Natural killer cell treated with Interleukin-12 subunit alpha and Interleukin-12 subunit beta and Interleukin-15 and Interleukin-18, amount 100 ng/mL, for 72 hours (primary cell): Measurements from ENCODE around the gene RAB6D. TPM values are rescaled to one million over a fixed set of nuclear protein-coding genes. Genes with fewer than 3 reads are reported as not detected.
A peak's percentile ranks its signal among the peaks of the same experiment; 100 is the strongest.
"Not testable (repeated sequence)": the region's sequence is repeated elsewhere in the genome, so short reads cannot be mapped to it uniquely, and the experiment has no call there.

Experiments
- ATAC-seq, 2 donors: fragments of 150-1000 bp; cut with Tn5 transposase in 1 of 2; sonication (Bioruptor Pico), chemical (Tn5 transposase) in 1 of 2; 2 replicates each; pipeline ENCODE4 v1.10.0; 2021
- DNase-seq: peaks from one replicate; pipeline ENCODE4 v3.0.0; 2022; ENCODE audit warnings: low spot score
- H3K27ac Mint-ChIP-seq, 2 donors: 1 replicate in 1 of 2; 2 replicates in 1 of 2; pipeline ENCODE4 v1.8.0; 2022; ENCODE audit warnings: mixed read lengths in 2 of 2, mild to moderate bottlenecking in 1 of 2, moderate library complexity in 1 of 2
- H3K27me3 Mint-ChIP-seq, 2 donors: 1 replicate in 1 of 2; 2 replicates in 1 of 2; pipeline ENCODE4 v1.8.0; 2022; ENCODE audit warnings: mixed read lengths in 2 of 2
- H3K36me3 Mint-ChIP-seq: one replicate; pipeline ENCODE4 v1.8.0; 2022; ENCODE audit warnings: mixed read lengths
- H3K4me1 Mint-ChIP-seq, 2 donors: 1 replicate in 1 of 2; 2 replicates in 1 of 2; pipeline ENCODE4 v1.8.0; 2022; ENCODE audit warnings: low read depth in 2 of 2, mixed read lengths in 2 of 2, mild to moderate bottlenecking in 1 of 2
- H3K4me3 Mint-ChIP-seq: one replicate; pipeline ENCODE4 v1.8.0; 2022; ENCODE audit warnings: mixed read lengths
- H3K9me3 Mint-ChIP-seq: 2 replicates; pipeline ENCODE4 v1.8.0; 2022; ENCODE audit warnings: mixed read lengths
- total RNA-seq, 2 donors: library from RNA; stranded (reverse); gene quantifications; one replicate each; pipeline ENCODE4 v1.2.3, GENCODE V29; 2022

The RAB6D gene
- total RNA-seq, 2 donors from 2014 or later: not detected

GRCh38 chr2:131391471-131391870 lies 27.5 kb upstream of the RAB6D start:
- ATAC-seq, H3K9me3 Mint-ChIP-seq, H3K4me1 Mint-ChIP-seq, H3K27ac Mint-ChIP-seq, H3K36me3 Mint-ChIP-seq, DNase-seq, H3K4me3 Mint-ChIP-seq: not testable (repeated sequence)
- peaks cover 10 to 11% of the 10 kb centered on the region in 2 donors for H3K27me3 Mint-ChIP-seq

- H3K27ac Mint-ChIP-seq, H3K9me3 Mint-ChIP-seq, DNase-seq, H3K4me3 Mint-ChIP-seq, H3K36me3 Mint-ChIP-seq, H3K4me1 Mint-ChIP-seq: not testable (repeated sequence)
- ATAC-seq: peak; percentile 2 to 11
- peaks cover 2 to 11% of the 10 kb centered on the region in 2 donors for H3K27me3 Mint-ChIP-seq
Measured at GRCh38 chr2:131390495-131391130, 26.6 kb upstream of the RAB6D start.

GRCh38 chr2:131389657-131390056 lies 25.7 kb upstream of the RAB6D start:
- Mint-ChIP-seq H3K27me3 (peaks cover 0 to 11% of the 10 kb centered on the region in 2 donors), H3K36me3 (no peaks in the 10 kb centered on the region), H3K4me3 (no peak overlapping the region), H3K9me3 (no peaks in the 10 kb centered on the region), H3K27ac (no peak overlapping the region), H3K4me1 (no peaks in the 10 kb centered on the region)
- DNase-seq (no peak), ATAC-seq (no peak)

- ATAC-seq, H3K4me1 Mint-ChIP-seq, H3K27me3 Mint-ChIP-seq, H3K9me3 Mint-ChIP-seq, H3K27ac Mint-ChIP-seq, DNase-seq, H3K36me3 Mint-ChIP-seq, H3K4me3 Mint-ChIP-seq: not testable (repeated sequence)
Measured at GRCh38 chr2:131388834-131389233, 24.9 kb upstream of the RAB6D start.

GRCh38 chr2:131373111-131373510 lies 9.1 kb upstream of the RAB6D start:
- not testable (repeated sequence) for H3K36me3 Mint-ChIP-seq, H3K4me3 Mint-ChIP-seq, H3K27me3 Mint-ChIP-seq, ATAC-seq, H3K4me1 Mint-ChIP-seq, H3K9me3 Mint-ChIP-seq, H3K27ac Mint-ChIP-seq, DNase-seq

GRCh38 chr2:131369954-131370353 lies 6.0 kb upstream of the RAB6D start:
- H3K4me3 Mint-ChIP-seq: no peak overlapping the region
- H3K4me1 Mint-ChIP-seq: no peaks in the 10 kb centered on the region
- no peaks in the 10 kb centered on the region for H3K9me3 Mint-ChIP-seq

GRCh38 chr2:131368493-131369066 lies 4.6 kb upstream of the RAB6D start:
- DNase-seq, H3K4me1 Mint-ChIP-seq, H3K4me3 Mint-ChIP-seq, H3K9me3 Mint-ChIP-seq, H3K27ac Mint-ChIP-seq, H3K36me3 Mint-ChIP-seq, ATAC-seq: not testable (repeated sequence)
- peaks cover 16 to 18% of the 10 kb centered on the region in 2 donors for H3K27me3 Mint-ChIP-seq

More at GRCh38 chr2:131369954-131370353, 6.0 kb upstream of the RAB6D start:
- Mint-ChIP-seq H3K27me3 (peaks cover 13 to 16% of the 10 kb centered on the region in 2 donors), H3K27ac (no peak overlapping the region), H3K36me3 (no peaks in the 10 kb centered on the region)
- ATAC-seq (no peak), DNase-seq (no peak)

GRCh38 chr2:131367352-131367751 lies 3.4 kb upstream of the RAB6D start:
- Mint-ChIP-seq H3K27ac (no peak overlapping the region), H3K4me1 (peaks cover 7% of the 10 kb centered on the region in 2 donors), H3K4me3 (no peak overlapping the region), H3K36me3 (no peaks in the 10 kb centered on the region), H3K9me3 (no peaks in the 10 kb centered on the region), H3K27me3 (peaks cover 18 to 30% of the 10 kb centered on the region in 2 donors)
- DNase-seq: no peak
- peak in 1 of 2 donors; percentile 38 for ATAC-seq

GRCh38 chr2:131366643-131367042 lies 2.7 kb upstream of the RAB6D start:
- H3K27me3 Mint-ChIP-seq: peaks cover 20 to 37% of the 10 kb centered on the region in 2 donors
- H3K4me3 Mint-ChIP-seq: no peak overlapping the region
- ATAC-seq (peak in 1 of 2 donors; percentile 48), DNase-seq (no peak)
- H3K36me3 Mint-ChIP-seq: no peaks in the 10 kb centered on the region
- H3K9me3 Mint-ChIP-seq: no peaks in the 10 kb centered on the region
- H3K4me1 Mint-ChIP-seq: peaks cover 7% of the 10 kb centered on the region in 2 donors
- H3K27ac Mint-ChIP-seq: no peak overlapping the region

GRCh38 chr2:131365452-131365851 lies 1.5 kb upstream of the RAB6D start:
- Mint-ChIP-seq H3K9me3 (no peaks in the 10 kb centered on the region), H3K36me3 (no peaks in the 10 kb centered on the region), H3K27ac (no peak overlapping the region), H3K4me1 (peaks cover 7% of the 10 kb centered on the region in 2 donors), H3K4me3 (no peak overlapping the region), H3K27me3 (peaks cover 23 to 44% of the 10 kb centered on the region in 2 donors)
- no peak for DNase-seq
- no peak for ATAC-seq

GRCh38 chr2:131363213-131363612 lies 755 bp downstream of the RAB6D start:
- peaks cover 25 to 55% of the 10 kb centered on the region in 2 donors for H3K27me3 Mint-ChIP-seq
- DNase-seq, H3K4me3 Mint-ChIP-seq, ATAC-seq, H3K9me3 Mint-ChIP-seq, H3K27ac Mint-ChIP-seq, H3K4me1 Mint-ChIP-seq, H3K36me3 Mint-ChIP-seq: not testable (repeated sequence)

GRCh38 chr2:131361773-131362172 lies 2.2 kb downstream of the RAB6D start:
- DNase-seq, H3K4me1 Mint-ChIP-seq, H3K36me3 Mint-ChIP-seq, H3K27ac Mint-ChIP-seq, H3K4me3 Mint-ChIP-seq, H3K9me3 Mint-ChIP-seq, ATAC-seq: not testable (repeated sequence)
- peaks cover 30 to 55% of the 10 kb centered on the region in 2 donors for H3K27me3 Mint-ChIP-seq

GRCh38 chr2:131353167-131353697 lies 10.7 kb downstream of the RAB6D start:
- H3K9me3 Mint-ChIP-seq, DNase-seq, H3K27ac Mint-ChIP-seq, ATAC-seq, H3K36me3 Mint-ChIP-seq, H3K4me3 Mint-ChIP-seq, H3K4me1 Mint-ChIP-seq: not testable (repeated sequence)
- H3K27me3 Mint-ChIP-seq: peaks cover 31 to 33% of the 10 kb centered on the region in 2 donors

GRCh38 chr2:131349021-131349420 lies 14.9 kb downstream of the RAB6D start:
- Mint-ChIP-seq H3K36me3 (no peaks in the 10 kb centered on the region), H3K4me1 (no peaks in the 10 kb centered on the region), H3K27me3 (peaks cover 18 to 40% of the 10 kb centered on the region in 2 donors), H3K9me3 (peaks cover 3% of the 10 kb centered on the region), H3K4me3 (no peak overlapping the region), H3K27ac (no peak overlapping the region)
- ATAC-seq (no peak), DNase-seq (no peak)
